Glomerular visceral epithelial cell (primary cell): ENCODE data around the gene CDK4.
"Not testable (repeated sequence)": the region's sequence is repeated elsewhere in the genome, so short reads cannot be mapped to it uniquely, and the experiment has no call there.

Experiments
- DNase-seq: peaks from one replicate; pipeline ENCODE4 v3.0.0-alpha.2; 2016; ENCODE audit errors: extremely low spot score

Gene CDK4

DNA sequence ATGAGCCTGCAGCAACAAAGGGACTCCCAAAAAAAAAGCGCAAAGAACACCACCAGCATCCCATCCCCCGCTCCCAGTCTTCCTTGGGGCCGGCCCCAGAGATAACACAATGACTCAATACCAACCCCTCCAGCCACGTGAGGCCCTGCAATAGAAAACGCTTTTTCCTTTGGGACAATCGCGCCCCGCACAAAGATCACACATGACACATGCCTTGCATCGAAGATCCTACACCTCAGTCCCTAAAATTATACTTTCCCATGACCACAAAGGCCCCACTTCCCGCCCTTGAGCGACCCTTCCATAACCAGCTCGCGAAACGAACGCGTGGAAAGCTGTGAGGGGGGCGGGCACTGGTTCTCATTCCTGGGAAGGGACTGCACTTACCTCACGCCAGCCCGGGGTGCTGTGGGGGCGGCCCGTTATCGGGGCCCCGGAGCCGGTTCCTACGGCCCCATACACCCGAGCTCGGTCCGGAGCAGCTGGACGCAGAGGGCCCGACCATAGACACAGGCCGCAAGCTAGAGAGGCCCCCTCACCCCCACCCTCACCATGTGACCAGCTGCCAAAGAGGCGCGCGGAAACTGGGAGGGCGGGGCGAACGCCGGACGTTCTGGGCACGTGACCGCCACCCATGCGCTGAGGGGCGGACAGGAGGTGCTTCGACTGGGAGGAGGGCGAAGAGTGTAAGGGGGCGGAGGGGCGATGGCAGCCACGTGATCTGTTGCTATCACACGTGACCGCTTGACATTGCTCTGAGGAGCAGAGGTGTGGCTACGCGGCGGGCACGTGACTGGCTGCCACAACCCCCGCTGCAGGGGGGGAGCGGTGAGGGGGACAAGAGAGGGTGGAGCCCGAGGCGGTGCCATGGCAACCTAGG is at the start of gene CDK4:
CDK4 (minus strand) TSS at position 523 of the 880 bp plus-strand sequence. CDS start 593 bp downstream, outside the sequence.
- DNase-seq: peak; percentile 100

DNA sequence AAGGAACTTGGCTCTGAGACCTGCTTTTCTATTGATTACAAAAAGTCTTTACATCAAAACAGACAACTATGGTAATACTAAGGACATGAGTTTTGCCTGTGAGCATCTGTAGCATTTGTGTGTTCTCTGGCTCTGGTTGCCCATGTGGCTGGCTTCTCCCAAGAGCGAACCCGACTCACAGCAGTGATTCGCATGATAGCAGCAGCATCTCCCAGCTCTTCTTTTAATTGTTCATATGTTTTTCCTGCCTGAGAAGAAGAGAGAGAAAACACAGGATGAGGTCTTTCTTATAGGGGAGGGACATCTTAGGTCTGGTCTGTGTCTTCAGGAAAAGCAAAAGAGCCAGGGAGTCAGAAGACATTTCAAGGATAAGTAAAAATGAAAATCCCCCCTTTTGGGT is 48.9 kb upstream of the CDK4 start:
- no peak for DNase-seq

DNA sequence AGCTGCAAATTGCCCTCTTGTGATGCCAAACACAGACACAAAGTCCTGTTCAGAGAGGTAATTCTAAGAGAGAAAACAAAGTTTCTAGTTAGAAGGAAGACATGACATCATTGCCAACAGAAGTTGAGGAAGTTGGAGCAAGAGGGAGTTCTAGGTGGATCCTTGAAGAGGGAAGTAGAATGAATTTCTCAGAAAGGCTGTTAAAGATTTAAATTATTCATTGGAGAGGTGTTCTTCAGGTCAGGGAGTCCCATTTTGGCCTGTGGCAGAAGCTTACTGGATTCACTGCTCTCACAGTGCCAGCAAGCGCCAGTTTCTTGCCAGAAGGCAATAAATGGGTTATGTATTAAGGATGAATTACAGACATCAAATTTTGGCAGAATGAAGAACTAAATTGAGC is 45.8 kb upstream of the CDK4 start:
- DNase-seq: no peak

DNA sequence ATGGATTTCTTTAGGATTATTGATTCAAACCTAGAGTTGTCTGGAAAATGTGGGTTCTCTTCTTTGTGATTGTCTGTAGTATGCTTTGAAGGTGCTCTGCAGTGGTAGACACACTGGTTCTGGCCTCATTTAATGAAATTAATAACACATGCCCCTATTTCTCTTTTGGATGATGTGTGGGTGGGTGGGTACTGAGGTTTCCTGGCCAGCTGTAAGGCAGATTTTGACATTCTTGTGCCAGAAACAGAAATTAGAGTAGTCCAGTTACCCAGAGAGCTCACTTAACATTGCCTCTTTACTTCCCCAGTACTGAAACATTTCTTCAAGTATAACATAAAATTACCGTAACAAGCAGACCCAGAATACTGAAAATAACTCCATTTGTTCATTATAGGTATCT is 44.9 kb upstream of the CDK4 start:
- DNase-seq: no peak

DNA sequence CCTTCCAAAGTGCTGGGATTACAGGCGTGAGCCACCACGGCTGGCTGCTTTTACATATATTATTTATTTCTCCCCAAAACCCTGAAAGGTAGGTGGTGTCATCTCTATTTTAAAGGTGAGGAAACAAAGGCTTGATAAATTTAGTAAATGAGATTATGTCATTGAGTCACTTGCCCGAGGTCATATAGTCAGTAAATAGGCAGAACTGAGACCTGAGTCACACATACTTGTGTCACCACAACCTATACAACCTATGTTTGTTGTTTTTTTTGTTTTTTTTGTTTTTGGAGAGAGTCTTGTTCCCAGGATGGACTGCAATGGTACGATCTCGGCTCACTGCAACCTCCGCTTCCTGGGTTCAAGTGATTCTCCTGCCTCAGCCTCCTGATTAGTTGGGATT is 43.2 kb upstream of the CDK4 start:
- no peak for DNase-seq

DNA sequence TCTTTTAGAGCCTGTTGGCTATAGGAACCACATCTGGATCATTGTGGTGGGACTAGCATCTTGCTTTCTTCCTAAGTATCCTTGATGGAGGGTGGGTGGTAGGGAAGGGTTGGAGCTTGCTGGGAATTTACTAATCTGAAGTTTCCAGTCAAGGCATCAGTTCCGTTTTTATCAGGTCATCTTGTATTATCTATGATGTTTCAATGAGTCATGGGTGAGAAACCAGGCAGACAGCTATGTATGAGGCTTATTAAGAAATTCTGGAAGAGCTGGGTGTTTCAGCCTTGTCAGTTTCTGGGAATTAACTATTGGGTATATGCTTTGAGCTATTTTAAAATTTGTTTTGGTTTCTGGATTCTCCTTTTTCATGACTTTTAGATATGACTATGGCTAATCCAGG is 41.8 kb upstream of the CDK4 start:
- DNase-seq: no peak

DNA sequence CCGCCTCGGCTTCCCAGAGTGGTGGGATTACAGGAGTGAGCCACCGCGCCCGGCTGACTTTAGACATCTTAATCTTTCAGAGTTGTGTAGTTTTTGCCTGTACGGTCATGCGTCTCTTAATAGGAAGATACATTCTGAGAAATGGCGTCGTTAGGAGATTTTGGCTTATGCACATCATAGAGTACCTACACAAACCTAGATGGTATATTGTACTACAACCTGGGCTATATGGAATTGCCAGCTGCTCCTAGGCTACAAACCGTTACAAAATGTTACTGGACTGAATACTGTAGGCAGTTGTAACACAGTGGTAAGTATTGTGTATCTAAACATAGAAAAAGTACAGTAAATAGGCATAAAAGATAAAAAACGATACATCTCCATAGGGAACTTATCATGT is 31.8 kb upstream of the CDK4 start:
- DNase-seq: no peak

DNA sequence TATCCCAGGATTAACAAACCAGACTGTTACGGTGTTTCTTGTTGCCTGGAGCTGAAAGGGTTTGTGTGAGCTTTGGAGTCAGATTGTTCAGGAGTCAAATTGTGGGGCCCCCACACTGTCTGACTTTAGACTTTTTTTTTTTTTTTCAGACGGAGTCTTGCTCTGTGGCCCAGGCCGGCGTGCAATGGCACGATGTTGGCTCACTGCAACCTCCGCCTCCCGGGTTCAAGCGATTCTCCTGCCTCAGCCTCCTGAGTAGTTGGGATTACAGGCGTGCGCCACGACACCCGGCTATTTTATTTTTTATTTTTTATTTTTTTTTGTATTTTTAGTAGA is 31.3 kb upstream of the CDK4 start:
- DNase-seq: no peak

DNA sequence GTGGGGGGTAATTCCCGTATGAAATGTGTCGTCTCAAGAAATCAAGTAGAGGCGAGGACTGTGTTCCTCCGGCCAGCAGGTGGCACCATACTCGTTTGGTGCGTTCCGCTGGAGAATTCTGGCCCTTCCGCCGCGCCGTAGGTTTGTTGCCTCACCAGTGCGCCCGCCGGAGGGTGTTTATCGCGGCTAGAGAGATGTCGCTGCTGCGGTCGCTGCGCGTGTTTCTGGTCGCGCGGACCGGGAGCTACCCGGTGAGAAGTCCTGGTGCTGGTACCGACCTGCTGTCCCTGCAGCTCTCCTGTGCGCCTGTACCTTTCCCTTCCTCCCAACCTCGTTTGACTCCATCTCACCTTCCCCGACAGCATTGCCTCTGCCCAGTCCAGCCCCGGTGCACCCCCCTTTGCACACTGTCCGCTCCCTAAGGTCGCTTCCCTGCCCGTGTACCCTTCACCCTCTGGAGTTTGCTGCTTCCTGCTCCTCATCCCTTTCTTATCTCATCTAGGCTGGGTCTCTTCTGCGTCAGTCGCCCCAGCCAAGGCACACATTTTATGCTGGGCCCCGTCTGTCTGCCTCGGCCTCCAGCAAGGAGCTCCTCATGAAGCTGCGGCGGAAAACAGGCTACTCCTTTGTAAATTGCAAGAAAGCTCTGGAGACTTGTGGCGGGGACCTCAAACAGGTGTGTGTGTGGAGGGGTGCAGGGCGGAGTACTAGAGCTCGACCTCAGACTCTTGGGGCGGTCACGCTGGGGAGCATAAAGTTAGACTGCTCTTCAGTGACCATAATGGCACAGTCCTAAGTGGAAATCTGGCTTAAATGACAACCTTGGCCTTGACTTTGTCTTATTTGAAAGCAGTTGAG is 30.7 kb upstream of the CDK4 start, which contains the start of gene TSFM:
TSFM (plus strand) TSS at position 180 of the 858 bp plus-strand sequence; CDS start at position 195, 15 bp downstream.
- DNase-seq: peak; percentile 89

DNA sequence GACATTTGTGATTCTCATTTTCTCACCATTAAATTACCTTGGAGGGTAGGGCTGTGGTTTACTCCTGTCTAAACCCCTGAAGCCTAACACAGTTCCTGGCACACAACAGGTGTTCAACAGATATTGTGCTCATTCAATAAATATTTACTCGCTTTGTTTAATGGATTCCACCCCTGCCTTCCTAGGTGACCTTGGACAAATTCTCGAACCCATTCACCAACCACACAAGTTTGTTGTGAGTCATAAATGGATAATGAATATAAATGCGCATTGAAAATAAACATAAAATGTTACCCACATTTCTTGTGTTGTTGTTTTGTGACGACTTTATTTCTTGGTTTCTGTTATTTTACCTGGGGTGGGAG is 30.1 kb upstream of the CDK4 start:
- DNase-seq: no peak

DNA sequence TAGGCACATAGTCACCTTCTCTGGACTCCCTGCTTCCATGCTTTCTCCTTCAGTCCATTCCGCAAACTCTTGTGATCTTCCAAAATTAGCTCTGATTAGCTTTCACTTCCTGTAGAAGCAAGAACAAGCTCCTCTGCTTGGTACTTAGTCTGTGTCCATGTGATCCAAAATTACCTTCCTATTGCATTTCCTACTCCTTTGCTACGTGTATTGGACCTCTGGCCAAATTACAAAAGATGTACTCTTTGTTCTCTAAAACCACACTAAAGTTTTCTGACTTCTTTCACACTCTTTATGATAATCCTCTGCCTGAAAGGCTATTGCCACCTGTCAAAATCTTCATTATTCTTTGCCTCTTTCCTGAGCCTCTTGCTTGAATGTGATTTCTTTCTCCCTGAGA is 29.7 kb upstream of the CDK4 start:
- no peak for DNase-seq

DNA sequence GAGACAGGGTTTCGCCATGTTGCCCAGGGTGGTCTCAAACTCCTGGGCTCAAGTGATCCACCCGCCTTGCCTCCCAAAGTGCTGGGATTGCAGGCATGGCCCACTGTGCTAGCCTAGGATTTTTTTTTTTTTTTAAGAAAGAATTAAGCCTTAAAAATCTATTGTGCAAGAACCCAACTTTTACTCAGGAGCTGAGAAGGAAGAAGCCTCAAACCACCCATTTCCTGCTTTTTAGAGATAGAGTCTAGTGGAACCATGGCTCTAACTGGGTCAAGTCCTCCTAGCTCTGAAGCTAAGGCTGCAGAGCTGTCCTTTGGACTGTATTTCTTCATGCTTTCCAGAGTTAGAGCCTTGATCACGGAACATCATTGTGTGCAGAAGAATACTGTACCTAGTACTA is 29.1 kb upstream of the CDK4 start:
- no peak for DNase-seq

DNA sequence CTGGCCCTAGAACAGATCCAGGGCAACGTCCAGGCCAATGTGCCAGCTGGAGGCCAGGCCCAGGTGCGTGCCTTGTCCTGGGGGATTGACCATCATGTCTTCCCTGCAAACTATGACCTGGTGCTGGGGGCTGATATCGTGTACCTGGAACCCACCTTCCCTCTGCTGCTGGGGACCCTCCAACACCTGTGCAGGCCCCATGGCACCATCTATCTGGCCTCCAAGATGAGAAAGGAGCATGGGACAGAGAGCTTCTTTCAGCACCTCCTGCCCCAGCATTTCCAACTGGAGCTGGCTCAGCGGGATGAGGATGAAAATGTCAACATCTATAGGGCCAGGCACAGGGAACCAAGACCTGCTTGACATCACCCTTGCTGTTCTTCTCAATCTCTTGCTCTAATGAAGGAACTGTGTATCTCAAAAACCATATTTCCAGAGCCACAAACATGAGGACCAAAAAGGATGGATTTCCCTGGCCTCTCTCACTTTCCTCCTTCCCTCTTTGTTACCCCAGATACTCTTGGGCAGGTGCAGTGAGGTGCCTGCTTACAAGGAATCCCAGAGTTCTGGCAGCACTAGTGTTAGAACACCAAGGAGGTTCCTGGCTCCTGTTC is 28.3 kb upstream of the CDK4 start:
- DNase-seq: no peak

DNA sequence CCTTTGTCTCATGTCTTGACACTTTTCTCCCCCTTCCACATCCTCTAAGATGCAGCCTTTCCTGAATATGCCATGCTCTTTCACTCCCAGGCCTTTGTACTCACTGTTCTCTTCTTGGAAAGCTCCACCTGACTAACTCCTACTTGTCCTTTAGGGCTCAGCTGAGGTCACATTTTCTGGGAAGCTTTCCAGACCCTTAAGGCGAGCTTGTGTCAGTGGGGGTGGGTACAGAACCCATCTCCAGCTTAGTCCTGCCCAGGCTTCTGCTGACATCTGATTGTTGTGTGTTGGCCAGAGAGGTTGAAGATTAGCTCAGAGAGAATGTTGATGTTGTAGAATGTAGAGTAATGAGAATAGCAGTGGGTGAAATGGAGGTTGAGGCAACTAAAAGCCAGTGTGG is 27.6 kb upstream of the CDK4 start:
- no peak for DNase-seq

DNA sequence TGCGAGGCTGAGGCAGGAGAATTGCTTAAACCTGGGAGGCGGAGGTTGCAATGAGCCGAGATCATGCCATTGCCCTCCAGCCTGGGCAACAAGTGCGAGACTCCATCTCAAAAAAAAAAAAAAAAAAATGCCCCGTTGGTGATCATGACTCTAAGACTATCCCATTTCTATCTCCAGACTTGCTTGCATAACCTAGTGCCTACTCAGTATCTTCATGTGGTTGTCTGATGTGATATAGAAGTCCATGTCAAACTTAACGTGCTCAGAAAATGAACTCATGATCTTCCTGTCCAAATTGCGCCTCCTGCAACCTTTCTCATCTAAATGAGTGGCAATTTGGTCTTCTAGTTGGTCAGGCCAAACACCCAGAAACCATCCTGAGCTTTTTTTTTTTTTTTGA is 25.8 kb upstream of the CDK4 start:
- DNase-seq: no peak

DNA sequence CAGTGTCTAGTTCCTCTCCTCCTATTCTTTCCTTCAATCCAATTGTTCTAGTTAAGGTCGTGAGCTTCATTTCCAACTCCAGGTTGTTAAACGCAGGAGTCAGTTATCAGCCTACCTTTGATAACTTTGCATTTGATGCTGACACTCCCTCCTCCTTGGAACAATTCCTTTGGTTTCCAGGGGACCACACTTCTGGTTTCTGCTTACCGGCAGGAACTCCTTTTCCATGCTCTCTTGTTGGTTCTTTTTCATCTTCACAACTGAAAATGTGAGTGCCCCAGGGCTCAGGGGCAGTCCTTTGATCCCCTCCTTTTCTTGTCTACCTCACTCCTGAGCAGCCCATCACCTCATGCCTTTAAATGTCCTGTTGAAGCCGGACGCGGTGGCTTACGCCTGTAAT is 25.3 kb upstream of the CDK4 start:
- no peak for DNase-seq

DNA sequence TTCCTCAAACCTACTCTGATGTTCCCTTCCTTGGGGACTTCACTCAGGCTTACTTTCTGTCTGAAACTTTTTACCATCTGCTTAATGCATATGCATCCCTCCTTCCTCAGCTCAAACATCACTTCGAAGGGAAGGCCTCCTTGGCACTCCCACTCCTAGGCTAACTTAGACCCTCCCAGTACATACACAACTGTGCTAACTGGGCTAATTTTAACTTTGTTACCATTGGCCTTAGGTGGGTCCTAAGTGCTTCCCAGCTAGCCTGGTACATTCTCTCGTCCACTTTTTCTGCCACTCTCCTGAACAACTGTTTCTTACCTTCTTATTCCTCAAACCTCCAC is 24.1 kb upstream of the CDK4 start:
- DNase-seq: no peak

DNA sequence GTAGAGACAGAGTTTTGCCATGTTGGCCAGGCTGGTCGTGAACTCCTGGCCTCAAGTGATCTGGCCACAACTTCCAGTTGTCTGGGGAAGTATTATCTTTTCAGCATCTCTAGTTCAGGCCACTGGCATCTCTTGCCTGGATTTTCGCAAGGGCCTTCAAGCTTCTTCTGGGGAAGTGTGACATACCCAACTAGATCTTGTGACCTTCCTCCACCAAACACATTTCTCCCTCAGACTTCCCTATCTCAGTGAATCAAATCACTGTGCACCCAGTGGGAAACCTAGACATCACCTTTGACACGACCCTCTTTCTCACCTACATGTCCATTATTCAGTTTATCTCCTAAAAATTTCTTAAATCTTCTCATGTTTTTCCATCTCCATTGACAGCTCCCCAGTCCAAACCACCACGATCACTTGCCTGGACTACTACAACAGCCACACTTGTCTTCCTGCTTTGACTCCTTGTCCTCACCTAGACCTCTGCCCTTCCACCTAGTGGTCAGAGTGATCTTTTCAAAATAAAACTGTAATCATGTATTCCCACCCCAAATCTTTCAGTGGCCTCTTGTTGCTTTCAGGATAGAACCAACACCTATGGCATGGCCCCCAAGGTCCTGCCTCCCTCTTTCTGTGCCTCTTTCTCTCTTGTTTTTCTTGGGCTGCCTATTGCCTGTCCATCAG is 23.6 kb upstream of the CDK4 start:
- DNase-seq: no peak

DNA sequence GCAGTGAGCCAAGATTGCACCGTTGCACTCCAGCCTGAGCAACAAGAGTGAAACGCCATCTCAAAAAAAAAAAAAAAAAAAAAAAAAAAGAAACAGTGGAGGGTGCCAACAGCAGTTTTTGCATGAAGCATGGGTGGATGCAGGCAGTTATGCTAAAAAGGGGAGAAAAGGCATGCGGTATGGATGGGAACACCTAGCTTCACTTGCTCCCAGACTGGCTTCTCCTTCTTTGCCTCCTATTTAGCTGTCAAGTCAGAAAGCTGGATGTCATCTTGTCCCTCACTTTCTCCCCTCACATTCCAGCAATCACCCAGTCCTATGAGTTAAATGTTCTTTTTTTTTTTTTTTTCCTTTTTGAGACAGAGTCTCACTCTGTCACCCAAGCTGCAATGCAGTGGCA is 22.9 kb upstream of the CDK4 start:
- DNase-seq: no peak

DNA sequence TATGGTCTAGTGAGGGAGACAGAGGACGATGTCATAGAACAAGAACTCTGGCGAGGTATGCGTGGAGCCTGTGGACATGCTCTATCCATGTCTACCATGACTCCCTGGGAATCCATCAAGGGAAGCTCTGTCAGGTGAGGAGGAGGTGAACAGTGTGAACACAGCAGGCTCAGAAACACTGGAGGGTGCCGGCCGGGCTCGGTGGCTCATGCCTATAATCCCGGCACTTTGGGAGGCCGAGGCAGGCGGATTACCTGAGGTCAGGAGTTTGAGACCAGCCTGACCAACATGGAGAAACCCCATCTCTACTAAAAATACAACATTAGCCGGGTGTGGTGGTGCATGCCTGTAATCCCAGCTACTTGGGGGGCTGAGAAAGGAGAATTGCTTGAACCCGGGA is 22.5 kb upstream of the CDK4 start:
- not testable (repeated sequence) for DNase-seq

DNA sequence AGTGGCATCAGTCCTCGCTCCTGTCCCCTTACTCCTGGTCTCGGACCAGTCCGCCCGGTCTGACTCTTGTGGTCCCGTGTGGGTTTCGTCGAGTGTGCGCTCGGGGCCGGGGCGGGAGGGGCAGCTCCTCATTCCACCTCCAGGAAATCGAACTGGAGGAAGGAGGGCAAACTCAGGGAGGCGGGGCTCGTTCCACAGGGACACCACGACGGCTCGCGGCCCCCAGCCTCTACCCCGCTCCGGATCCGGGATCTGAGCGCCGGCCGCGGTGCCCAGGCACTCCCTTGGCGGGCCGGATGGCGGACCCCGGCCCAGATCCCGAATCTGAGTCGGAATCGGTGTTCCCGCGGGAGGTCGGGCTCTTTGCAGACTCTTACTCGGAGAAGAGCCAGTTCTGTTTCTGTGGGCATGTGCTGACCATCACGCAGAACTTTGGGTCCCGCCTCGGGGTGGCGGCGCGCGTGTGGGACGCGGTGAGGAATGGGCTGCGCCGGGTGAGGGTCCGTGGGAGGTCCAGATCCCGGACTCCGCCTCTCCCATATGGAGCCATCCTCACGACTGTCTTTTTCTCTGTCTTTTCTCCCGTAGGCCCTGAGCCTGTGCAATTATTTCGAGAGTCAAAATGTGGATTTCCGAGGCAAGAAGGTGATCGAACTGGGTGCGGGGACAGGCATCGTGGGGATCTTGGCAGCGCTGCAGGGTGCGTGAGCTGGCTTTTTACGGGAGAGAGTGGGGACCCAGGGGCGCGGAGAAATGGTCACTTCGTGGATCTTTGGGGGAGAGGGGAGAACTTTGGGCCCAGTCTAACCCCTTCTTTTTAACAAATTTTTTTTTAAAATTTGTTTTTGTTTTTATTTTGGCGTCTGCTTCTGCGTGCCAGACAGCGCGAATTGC is 20.6 kb upstream of the CDK4 start, which contains the start of gene EEF1AKMT3:
EEF1AKMT3 (plus strand) TSS at position 186 of the 894 bp plus-strand sequence; CDS start at position 297, 111 bp downstream.
- DNase-seq: peak; percentile 64
